Activated T-helper 1 cell treated with anti-CD3 and anti-CD28 coated beads, Interleukin-2, amount 50 U/mL, for 16 hours (primary cell): ENCODE results near the gene COBL.

ENCODE experiments used
- DNase-seq, 2 donors: peaks; one replicate each; pipeline ENCODE4 v3.0.0-alpha.2; 2020; ENCODE audit warnings: low read depth in 1 of 2, low spot score in 1 of 2

COBL gene

DNA sequence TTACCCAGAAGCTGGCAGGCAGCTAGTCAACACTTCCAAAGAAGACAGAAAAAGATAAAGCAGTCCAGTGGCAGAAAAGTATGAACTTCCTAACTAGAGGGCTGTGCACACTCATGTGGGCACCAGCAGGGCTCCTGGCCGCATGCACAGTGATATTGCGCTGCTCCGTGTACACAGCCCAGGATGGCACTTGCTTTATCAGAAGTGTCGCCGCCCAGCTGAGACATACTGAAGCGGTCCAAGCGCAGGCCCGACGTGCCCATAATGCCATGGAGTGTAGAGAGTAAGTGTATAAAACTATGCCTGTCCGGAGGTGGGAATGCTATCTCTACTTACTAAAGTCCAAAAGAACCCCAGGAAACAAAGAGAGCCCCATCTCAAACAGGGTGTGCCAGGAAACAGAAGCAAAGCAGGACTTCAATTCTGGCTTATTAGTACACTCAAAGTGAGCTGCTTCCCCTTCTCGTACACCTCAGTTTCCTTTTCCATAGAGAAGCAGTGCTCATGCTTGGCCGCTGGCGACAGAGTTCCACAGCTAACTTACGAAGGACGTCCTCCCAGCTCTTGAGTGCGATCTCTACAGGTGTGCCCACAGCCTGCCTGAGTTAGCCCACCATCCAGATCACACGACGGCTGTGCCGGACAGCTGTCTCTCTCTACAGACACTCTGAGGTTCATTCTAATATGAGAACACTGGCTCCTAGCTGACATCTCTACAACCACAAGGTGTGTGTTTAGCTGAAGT is 234.3 kb downstream of the COBL start:
- no peak for DNase-seq

DNA sequence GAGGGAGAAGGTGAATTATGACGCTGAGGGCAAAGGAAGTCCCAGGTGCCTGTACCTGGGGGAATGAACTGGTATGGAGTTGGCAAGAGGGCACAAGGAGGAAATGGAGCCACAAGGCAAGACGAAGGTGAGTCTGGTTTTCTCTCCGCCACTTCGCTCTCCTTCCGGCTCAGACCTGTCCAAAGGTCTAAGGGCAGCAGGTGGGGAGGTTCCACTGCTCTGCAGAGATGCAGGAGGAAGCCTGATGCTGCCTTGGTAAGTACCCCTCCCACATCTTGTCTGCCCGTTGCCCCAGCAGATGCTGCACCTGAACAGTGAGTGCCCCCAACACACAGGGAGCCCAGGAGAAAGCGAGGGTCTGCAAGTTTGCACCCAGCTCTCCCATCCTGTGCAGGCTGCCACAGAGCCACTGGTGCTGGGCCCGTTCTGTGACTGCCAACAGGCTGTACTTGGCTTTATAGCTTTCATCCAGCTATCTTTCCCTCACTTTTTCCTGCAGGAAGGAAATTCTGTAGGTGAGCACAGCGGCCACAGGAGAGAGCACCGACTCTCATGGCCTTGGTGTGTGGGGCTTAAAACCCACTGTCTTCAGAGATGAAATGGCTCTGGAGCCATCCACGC is 235.2 kb downstream of the COBL start:
- DNase-seq: no peak

DNA sequence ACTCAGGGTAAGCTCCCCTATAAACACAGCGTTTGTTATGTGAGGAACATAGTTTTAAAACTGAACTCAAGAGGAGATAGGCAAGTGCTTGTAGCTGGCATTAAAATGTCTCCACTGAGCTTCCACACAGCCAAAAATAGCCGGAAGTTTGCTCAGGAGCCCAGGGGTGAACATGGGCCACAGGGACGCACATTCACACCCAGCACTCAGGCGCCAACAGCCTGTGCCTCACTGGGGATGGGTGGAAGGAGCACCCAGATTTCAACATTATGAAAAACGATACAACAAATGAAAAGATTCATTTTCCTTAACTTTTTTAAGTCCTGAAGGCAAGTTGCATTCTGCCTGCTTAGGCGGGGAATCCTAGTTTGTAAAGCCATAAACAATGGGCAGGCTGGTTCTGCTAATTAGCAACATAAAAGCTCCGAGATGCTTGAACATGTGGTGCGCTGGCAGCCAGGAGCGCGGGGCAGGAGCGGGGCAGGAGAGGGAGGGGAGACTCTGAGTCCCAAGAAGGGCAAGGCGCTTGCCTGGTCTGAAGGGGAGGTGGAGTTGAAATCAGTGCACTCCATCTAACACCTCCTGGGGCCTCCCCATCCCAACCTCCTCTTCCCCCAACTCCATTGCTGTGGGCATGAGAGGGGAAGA is 235.9 kb downstream of the COBL start:
- DNase-seq: no peak

DNA sequence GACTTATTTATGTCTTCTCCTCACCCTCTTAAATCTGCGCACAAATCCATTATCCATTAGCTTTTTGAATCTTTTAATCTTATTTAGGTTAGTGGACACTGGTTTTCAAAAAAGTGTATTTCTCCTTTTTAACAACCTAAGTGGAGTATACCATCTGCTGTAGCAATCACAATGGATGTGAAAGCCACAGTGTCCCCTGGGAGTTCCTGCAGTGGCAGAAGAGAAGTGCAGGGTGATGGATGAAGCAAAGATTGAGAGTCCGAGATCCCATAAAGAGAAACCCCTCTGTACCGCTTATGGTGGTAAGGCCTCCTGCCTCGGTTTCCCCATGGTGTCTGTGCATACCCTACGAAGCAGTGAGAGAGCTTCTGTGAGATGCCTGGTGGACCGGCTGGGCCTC is 236.4 kb downstream of the COBL start:
- no peak for DNase-seq

DNA sequence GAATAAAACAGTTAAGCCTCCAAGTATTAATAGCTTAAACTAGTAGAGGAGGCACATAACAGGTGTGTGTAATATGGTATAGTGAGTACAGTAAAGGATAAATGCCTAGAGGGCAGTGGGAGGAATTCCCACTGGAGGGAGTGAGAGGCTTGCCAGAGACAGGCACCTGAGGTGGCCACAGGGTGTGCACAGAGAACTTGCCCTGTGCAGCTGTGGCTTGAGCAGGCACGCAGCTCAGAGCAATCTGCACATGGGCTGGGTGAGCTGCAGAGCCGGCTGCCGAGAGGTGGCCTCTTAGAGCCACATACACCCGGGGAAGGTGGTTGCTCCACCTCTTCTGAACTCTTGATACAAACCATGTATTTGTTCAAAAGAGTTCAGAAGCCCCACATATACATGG is 237.1 kb downstream of the COBL start:
- no peak for DNase-seq

DNA sequence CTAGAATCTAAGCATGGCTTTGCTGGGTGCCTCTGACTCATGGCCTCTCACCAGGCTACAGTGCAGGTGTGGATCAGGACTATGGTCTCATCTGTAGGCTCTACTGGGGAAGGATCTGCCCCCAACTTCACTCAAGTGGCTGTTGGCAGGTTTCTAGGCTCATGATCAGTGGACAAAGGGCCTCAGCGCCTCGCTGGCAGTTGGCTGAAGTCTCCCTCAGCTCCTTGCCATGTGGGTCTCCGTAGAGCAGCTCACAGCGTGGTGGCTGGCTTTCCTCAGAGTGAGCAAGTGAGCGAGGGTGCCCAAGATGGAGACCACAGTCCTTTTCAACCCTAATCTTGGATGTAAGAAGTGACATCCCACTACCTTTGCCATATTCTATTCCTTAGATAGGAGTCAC is 238.0 kb downstream of the COBL start:
- DNase-seq: no peak

DNA sequence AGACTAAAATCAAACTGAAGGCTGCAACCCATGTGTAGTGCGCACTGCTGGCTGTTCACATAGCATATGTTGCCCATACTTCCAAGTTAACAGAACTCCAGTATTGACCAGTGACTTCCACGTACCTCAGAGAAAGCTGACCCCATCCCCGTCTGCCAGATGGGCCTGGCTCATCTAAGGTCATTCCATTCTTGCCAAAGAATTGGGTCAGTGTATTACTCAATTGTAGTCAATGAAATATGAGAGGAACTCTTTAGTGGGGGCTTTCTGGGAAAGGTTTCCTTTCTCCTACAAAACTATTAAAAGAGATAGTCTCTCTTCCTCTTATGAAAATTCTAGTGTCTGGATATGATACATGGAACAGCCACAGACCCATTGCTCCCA is 238.6 kb downstream of the COBL start:
- no peak for DNase-seq

DNA sequence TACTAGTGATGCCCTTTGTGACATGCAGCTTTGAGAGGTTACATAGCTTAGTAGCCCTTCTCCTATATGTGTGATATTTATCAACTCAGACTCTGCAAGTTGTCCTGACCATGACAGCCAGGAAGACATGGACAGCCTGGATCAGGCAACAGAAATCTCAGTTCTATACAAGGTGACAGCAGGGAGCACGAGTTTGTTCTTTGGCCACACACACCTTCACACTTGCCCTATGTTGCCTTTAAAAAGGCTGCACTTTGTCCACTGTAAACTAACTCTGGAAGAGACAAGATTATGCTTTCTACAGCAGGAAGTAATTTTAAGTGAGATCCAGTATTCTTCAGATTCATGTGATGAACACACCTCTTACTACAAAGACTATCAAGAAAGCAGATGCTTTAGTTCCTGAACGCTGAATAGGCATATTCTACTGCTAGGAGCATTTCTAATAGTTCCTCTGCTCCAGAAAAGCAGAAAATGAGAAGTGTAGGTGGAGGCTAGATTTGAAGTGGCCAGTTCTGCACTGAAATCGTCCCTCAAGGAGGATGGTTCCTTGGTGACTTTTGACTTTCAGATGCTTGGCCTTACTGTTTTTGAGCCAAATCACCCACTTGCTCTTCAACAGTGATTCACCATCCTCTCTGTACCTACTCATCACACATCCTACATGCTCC is 239.2 kb downstream of the COBL start:
- no peak for DNase-seq

DNA sequence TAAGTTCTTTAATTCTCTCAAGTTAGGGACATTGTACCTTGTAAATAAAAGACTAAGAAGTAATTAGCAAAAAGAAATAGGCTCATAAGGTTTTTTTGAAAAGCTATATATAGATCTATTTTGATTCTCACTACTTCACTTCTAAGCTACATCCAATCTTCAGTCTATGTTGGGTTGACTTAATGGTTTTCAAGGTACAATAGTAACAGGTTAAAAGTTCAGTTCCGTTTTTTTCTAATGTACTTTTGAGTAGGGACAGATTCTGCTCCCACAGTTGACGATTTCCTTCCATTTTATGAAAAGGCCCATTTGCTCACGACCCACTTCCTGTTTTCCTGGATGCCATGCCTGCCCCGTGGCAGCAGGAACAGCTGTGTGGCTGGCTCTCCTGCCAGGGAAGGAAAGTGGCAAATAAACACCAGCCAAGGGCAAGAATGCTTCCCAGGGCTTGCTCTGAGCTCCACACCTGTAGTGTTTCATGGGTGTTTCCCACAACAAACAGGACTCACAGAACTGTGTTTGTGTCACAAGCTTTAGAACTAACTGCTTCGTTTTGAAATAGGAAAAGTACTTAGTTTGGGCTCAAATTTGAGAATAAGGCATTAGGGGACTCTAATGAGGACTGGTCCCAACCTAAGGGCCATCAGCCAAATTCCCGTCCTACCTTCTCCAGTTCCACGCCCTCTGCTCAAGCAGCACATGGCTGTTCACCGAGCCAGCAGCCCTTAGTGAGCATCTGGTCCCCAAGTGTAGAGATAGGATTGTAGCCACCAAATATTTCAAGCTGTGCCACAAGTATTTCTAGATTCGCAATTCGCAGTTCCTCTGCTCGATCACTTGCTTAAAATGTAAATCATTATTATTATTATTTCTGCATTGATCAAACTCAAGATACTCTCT is 240.7 kb downstream of the COBL start:
- DNase-seq: no peak

DNA sequence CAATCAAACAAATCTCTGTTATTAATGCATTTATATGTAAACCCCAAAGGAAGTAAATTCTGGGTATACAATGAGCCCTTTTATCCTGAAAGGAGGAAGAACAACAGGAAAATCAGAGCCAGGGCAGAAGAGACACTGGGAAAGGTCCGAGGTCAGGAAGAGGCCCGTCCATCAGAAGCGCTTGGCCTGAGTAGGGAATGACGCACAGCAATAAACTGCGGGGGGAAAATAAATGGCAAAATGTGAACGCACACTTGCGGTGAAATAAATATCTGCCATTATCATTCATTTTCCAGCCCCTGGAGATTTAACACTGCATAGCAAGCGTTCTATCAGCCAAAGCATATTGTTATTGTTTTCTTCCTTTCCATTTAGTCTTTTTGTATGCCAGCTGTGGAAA is 243.4 kb downstream of the COBL start:
- no peak for DNase-seq

DNA sequence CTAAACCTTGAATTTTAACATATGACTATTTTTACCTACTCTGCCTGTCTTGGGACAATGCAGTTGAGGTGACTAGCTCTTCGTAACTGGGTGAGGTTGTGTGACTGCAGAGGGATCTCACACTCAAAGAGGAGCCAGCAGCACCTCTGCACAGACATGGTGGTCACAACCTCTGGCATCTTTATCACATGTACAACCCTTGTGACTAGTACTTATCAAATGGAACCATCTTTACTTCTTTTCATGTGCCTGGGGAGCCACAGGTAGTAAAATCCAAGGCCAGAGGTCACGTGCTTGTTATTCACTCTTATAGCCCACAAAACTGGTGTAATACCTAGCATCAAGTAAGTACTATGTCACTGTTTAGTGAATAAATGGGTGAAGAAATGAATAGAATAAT is 244.3 kb downstream of the COBL start:
- DNase-seq: no peak

DNA sequence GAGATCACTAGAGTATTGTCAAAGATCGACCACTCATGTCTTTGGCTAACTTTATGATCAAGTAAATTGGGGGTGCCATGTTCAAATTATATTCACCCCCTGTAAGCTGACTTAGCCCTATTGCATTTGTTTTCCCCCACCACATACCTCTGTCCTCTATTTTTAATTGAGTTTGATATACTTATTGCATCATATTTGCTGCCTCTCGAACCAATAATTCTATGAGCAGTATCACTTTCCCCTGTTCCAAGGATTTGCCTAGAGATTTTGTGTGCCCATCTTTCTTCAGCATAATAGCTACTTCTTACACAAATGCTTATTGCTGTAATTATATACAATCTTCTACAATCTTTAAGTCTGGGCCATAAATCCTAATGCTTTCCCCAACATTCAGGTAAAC is 245.2 kb downstream of the COBL start:
- DNase-seq: no peak

DNA sequence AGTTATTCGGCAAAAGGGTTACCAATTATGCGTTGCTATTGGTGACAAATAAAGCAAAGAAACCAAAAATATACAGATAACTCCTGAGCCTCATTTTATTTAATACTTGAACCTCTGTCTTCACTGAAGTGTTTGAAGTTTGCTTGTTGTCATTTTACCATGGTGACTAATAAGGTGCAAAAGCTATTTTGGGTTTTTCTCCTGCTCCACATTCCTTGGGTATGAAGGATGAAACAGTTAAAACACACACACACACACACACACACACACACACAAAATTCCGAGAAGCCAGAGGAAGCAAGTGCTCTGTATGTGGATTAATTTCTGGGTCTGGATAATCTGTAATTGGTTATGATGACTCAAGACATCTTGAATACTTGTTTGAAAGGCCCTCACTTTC is 246.5 kb downstream of the COBL start:
- DNase-seq: no peak

DNA sequence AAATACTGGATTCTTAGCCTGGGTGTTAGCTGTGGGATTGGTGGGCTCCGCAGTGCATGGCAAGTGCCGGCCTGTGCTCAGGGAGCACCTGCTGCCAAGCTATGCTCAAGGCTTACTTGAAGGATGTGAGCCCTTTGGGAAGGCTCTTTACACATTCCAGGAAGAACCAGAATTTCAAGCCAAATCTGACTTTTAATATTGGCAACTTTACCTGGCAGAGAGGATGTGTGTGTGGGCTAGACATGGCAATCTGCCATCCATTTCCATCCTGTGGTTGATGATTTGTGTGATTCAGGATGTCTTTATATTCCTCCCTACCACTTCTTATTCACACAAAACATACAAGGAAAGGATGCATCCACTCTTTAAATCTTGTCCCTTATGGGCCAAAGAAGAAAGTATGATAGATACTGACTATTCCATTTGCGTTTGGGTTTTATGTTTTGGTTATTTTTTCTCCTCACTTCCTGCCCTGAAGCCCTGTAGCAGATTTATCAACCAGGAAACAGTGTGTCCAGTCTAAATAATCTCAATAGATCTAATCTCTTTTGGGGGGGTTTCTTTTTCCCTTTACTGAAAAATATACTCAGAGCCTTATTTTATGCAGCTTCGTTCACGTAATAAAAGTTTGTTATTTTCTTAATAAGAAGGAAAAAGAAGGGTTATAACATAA is 247.1 kb downstream of the COBL start:
- DNase-seq: no peak

DNA sequence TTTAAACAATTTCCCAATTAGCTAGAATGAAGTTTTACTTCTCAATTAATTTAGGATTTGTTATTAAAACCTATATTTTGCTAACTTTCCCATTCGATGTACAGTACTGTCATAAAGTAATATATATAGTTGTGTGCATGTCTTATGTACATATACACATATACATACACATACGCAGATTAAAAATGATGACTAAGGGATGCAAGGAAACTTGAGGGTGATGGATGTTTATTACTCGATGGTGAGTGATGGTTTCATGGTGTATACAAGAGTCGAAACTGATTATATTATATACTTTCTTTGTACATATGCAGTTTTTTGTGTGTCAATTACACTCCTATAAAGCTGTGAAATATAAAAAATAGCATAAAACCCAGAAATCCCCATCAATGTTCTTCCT is 248.2 kb downstream of the COBL start:
- no peak for DNase-seq

DNA sequence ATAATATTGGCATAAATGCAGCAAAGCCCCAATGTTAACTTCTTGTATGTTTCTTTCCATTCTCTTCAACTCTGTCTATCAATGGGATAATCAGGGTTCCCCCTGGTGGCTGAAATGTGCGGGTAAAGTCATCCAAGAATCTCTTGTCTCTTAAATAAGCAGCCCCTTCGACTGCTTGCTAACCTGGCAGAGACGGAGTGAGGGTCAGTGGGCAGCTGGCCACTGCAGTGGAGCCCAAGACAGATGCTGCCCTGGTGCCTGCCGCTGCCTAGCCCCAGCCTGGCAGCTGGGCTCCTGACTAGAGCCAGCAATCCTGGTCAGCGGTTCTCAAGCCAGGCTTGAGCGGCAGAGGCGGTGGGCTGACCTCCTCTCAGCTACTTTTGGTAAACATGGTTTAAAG is 248.9 kb downstream of the COBL start:
- DNase-seq: peak in 1 of 2 donors; percentile 2

DNA sequence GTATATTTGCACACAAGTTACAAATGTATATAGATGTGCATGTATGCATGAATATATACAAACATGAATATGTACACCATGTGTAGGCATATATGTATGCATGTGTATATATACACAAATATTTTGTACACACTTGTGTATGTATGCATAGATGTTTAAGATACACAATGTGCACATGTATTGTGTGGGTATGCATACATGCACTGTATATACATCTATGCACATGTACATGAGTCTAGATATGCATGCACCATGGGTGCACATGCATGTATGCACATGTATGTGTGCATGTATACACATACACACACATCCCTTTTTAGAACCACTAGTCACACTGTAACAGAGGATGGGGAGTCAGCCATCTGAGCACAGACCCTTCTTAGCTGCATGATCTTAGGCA is 249.4 kb downstream of the COBL start:
- no peak for DNase-seq

DNA sequence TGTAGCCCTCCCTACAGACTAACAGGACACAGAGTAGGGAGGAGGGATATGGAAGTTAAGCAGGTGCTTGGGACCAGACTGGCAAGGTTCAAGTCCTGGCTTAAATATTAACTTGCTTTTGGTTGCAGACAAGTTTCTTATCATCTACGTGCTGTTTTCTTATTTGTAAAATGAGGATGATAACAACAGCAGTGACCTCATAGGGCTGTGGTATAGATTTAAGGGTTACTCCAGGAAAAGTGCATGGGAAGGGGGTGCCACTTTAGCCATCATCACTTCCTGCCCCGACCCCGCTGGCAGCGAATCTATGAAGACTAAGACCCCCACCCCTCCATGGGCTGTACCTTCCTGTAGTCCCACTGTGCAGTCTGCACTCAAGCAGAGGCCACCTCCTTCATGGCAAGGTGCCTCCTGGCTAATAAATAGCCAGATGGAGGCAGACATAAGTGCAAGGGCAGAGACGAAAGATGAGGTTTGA is 250.2 kb downstream of the COBL start:
- no peak for DNase-seq

DNA sequence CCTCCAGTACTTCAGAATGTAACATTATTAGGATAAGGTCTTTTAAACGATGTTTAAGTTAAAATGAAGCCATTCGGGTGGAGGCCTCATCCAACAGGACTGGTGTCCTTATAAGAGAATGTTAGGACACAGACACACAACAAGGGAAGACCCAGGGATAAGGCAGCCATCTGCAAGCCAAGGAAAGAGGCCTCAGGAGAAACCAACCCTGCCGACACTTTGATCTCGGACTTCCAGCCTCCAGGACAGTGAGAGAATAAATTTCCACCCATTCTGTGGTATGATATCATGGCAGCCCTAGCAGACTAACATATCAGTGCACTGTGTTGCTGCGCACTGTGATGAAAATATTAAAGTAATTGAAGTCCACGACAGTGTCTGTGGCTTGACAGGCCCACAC is 250.8 kb downstream of the COBL start:
- no peak for DNase-seq

DNA sequence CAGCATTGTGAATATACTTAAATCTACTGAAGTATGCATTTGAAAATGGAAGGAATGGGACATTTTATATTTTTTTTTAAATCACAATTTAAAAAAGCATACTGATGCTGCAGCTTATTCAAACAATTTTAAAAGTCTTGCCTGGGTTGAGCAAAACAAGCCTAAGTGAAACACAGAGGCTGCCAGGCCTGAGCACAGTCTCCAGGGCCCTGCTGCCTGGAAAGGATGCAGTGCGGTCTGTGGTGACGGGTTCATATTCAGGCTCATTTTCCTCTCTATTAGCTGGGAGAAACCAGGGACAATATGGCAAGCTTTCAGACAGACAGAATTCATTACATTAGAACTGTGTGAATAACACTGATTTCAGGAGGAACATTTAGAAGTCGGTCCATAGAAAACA is 251.9 kb downstream of the COBL start:
- DNase-seq: no peak
